ENCODE data around the gene CPA2. TPM values are rescaled to one million over a fixed set of nuclear protein-coding genes. Genes with fewer than 3 reads are reported as not detected.

CPA2 gene
- total and polyA plus RNA-seq, 2 experiments from 2014 or later: 0.39 to 0.71 TPM

GRCh38 chr7:130281260-130281659, 14.6 kb downstream of the CPA2 start:
- H3K9me3 ChIP-seq (ENCODE audit: low read depth): no peaks in the 10 kb centered on the region
- H3K36me3 ChIP-seq: no peaks in the 10 kb centered on the region
- H3K27me3 ChIP-seq: no peaks in the 10 kb centered on the region
- TF ChIP-seq, protein P1, sequence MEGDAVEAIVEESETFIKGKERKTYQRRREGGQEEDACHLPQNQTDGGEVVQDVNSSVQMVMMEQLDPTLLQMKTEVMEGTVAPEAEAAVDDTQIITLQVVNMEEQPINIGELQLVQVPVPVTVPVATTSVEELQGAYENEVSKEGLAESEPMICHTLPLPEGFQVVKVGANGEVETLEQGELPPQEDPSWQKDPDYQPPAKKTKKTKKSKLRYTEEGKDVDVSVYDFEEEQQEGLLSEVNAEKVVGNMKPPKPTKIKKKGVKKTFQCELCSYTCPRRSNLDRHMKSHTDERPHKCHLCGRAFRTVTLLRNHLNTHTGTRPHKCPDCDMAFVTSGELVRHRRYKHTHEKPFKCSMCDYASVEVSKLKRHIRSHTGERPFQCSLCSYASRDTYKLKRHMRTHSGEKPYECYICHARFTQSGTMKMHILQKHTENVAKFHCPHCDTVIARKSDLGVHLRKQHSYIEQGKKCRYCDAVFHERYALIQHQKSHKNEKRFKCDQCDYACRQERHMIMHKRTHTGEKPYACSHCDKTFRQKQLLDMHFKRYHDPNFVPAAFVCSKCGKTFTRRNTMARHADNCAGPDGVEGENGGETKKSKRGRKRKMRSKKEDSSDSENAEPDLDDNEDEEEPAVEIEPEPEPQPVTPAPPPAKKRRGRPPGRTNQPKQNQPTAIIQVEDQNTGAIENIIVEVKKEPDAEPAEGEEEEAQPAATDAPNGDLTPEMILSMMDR (IDR thresholded peaks at IDR 0.05; ENCODE audit: low read depth, low read length): no peak
- no peak overlapping the region for H3K4me3 ChIP-seq
- H3K4me1 ChIP-seq (ENCODE audit: low read depth): no peaks in the 10 kb centered on the region
- H3K27ac ChIP-seq: no peak overlapping the region
- peak in 1 of 2 donors; percentile 66 for DNase-seq (ENCODE audit: low read depth in 1 of 2, low spot score in 1 of 2)

DNA sequence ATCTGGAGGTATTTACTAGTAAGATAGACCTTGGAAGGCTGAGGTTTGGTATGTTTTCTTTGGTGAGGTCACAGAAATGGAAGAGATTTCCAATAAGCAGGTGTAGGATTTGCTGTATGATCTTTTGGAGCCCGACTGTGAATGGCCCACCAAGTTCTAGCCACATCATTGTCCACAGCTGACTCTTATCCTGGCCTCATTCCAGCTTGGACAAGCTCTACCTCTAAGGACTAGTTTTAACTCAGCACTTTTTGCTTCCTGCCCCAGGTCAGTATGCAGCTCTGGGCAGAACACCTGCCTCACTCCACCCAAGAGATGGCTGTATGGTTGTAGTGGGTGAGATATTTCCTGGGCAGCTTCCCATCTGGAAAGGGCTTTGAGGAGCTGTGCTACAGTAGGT, 20.2 kb downstream of the CPA2 start:
- H3K9me3 ChIP-seq (ENCODE audit: low read depth): no peaks in the 10 kb centered on the region
- no peaks in the 10 kb centered on the region for H3K27me3 ChIP-seq
- no peaks in the 10 kb centered on the region for H3K36me3 ChIP-seq
- TF ChIP-seq, protein P1 (IDR thresholded peaks at IDR 0.05; ENCODE audit: low read depth, low read length): no peak
- H3K4me1 ChIP-seq (ENCODE audit: low read depth): no peaks in the 10 kb centered on the region
- H3K27ac ChIP-seq: no peak overlapping the region
- no peak for DNase-seq (ENCODE audit: low read depth in 1 of 2, low spot score in 1 of 2)
- no peak overlapping the region for H3K4me3 ChIP-seq

DNA sequence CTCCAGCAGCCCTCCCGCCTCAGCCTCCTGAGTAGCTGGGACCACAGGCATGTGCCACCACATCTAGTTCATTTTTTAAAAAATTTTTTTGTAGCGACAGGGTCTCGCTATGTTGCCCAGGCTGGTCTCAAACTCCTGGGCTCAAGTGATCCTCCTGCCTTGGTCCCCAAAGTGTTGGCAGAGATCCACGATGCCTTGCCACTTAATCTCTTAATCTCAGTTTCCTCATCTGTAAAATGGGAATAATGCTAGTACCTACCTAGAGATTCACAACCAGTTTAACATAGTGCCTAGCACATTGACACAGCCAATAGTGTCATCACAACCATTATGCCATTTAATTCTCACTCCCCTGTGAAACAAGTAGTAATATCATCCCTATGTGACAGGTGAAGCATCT, 21.5 kb downstream of the CPA2 start:
- Histone ChIP-seq H3K27me3 (no peaks in the 10 kb centered on the region), H3K4me3 (no peak overlapping the region), H3K4me1 (ENCODE audit: low read depth) (no peaks in the 10 kb centered on the region), H3K9me3 (ENCODE audit: low read depth) (no peaks in the 10 kb centered on the region), H3K27ac (no peak overlapping the region), H3K36me3 (no peaks in the 10 kb centered on the region)
- no peak for DNase-seq (ENCODE audit: low read depth in 1 of 2, low spot score in 1 of 2)
- TF ChIP-seq, protein P1 (IDR thresholded peaks at IDR 0.05; ENCODE audit: low read depth, low read length): no peak

DNA sequence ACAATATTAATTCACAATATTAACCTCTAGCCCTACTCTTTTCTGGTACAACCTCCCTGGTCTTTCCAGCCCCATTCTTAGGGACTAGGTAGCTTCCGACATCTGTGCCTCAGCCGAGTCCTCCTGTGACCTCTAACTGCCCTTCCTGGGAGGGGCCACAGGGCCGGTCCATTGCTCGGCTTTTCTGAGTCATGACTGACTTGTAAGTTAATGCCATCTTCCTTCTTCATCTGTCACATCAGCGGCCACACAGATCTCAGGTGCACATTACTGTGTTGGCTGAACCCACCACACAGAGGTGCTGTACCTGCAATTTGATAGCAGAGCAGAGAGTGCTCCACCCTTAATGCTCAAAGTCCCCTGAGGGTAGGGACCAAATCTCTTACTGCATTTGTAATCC, 22.2 kb downstream of the CPA2 start:
- Histone ChIP-seq H3K4me3 (no peak overlapping the region), H3K27me3 (no peaks in the 10 kb centered on the region), H3K36me3 (no peaks in the 10 kb centered on the region), H3K4me1 (ENCODE audit: low read depth) (no peaks in the 10 kb centered on the region), H3K9me3 (ENCODE audit: low read depth) (no peaks in the 10 kb centered on the region), H3K27ac (no peak overlapping the region)
- DNase-seq (ENCODE audit: low read depth in 1 of 2, low spot score in 1 of 2): no peak
- TF ChIP-seq, protein P1 (IDR thresholded peaks at IDR 0.05; ENCODE audit: low read depth, low read length): no peak

GRCh38 chr7:130289478-130289877, 22.8 kb downstream of the CPA2 start:
- Histone ChIP-seq H3K27ac (no peak overlapping the region), H3K36me3 (no peaks in the 10 kb centered on the region), H3K4me3 (no peak overlapping the region), H3K27me3 (no peaks in the 10 kb centered on the region), H3K4me1 (ENCODE audit: low read depth) (no peaks in the 10 kb centered on the region), H3K9me3 (ENCODE audit: low read depth) (no peaks in the 10 kb centered on the region)
- no peak for DNase-seq (ENCODE audit: low read depth in 1 of 2, low spot score in 1 of 2)
- TF ChIP-seq, protein P1 (IDR thresholded peaks at IDR 0.05; ENCODE audit: low read depth, low read length): no peak

DNA sequence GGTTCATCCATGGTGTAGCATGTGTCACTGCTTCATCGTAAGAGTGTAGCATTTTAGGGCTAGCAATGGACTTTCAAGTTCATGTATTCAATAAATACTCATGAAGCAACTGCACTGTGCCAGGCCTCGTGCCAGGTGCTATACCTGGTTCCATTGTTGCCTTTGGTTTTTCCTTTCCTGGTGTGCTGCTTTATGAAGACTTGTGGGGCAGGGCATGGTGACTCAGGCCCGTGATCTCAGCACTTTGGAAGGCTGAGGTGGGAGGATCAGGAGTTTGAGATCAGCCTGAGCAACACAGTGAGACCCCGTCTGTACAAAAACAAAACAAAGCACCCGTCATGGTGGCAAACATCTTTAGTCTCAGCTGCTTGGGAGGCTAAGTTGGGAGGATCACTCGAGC, 24.1 kb downstream of the CPA2 start:
- no peak overlapping the region for H3K4me3 ChIP-seq
- H3K27ac ChIP-seq: no peak overlapping the region
- no peaks in the 10 kb centered on the region for H3K36me3 ChIP-seq
- no peaks in the 10 kb centered on the region for H3K27me3 ChIP-seq
- H3K4me1 ChIP-seq (ENCODE audit: low read depth): no peaks in the 10 kb centered on the region
- DNase-seq (ENCODE audit: low read depth in 1 of 2, low spot score in 1 of 2): no peak
- no peaks in the 10 kb centered on the region for H3K9me3 ChIP-seq (ENCODE audit: low read depth)
- TF ChIP-seq, protein P1 (IDR thresholded peaks at IDR 0.05; ENCODE audit: low read depth, low read length): no peak

Measured in cardiac muscle cell (in vitro differentiated cells and primary cell).